Adipocyte (in vitro differentiated cells): ENCODE data around the gene CAMSAP1.

Experiments
- DNase-seq: peaks from one replicate; pipeline ENCODE4 v3.0.0-alpha.2; 2015; ENCODE audit warnings: low read depth
- H3K27me3 ChIP-seq: replicated peaks from 2 replicates; pipeline ENCODE4 v1.7.0; 2013; ENCODE audit warnings: mild to moderate bottlenecking, low read length, moderate library complexity; ENCODE audit not compliant: control insufficient read depth, insufficient read depth
- H3K36me3 ChIP-seq: 2 replicates; pipeline ENCODE4 v1.7.0; 2013; ENCODE audit warnings: low read length, mild to moderate bottlenecking, moderate library complexity; ENCODE audit not compliant: control insufficient read depth, insufficient read depth, severe bottlenecking
- H3K4me1 ChIP-seq: 2 replicates; pipeline ENCODE4 v1.7.0; 2013; ENCODE audit warnings: mild to moderate bottlenecking, low read length, moderate library complexity; ENCODE audit not compliant: control insufficient read depth, insufficient read depth
- H3K4me3 ChIP-seq: 2 replicates; pipeline ENCODE4 v1.7.0; 2013; ENCODE audit warnings: mild to moderate bottlenecking, low read length, moderate library complexity
- H3K9ac ChIP-seq: 2 replicates; pipeline ENCODE4 v1.7.0; 2013; ENCODE audit warnings: mild to moderate bottlenecking, low read length, moderate library complexity
- H3K9me3 ChIP-seq: 2 replicates; pipeline ENCODE4 v1.7.0; 2013; ENCODE audit warnings: mild to moderate bottlenecking, low read length, moderate library complexity; ENCODE audit not compliant: control insufficient read depth

Gene CAMSAP1

GRCh38 chr9:135890190-135891026 lies 16.9 kb downstream of the CAMSAP1 start:
- H3K9me3 ChIP-seq, result no peaks in the 10 kb centered on the region
- DNase-seq, result no peak
- no peaks in the 10 kb centered on the region for H3K27me3 ChIP-seq
- no peak overlapping the region for H3K9ac ChIP-seq
- H3K4me3 ChIP-seq, result no peak overlapping the region
- H3K36me3 ChIP-seq, result no peaks in the 10 kb centered on the region
- H3K4me1 ChIP-seq, result peaks cover 9% of the 10 kb centered on the region

DNA sequence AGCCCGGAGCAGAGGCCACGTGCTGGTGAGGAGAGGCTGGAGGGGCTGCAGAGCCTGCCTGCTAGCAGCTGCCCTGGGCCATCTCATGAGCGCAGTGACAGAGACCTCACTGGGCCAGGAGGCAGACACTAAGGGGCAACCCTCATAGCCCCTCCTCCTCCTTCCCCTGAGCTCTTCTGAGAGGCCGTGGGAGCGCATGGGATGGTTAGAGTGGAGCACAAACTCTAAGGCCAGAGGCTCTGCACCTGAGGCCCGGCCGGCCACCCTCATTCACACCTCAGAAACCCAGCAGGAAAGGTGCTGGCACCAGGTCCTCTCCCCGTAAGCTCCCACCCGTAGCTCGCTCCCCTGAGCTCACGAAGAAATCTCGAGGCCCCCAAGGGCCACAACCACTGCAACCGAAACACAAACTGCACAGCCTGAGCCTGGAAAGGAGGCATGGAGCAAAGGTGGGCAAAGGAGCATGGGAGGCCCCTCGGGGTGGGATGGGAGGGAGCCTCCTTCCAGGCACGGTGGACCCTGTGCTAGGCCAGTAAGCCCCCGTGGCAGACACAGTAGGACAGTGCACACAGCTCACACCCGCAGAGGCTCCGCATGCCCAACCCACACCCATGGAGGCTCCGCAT lies 17.7 kb downstream of the CAMSAP1 start:
- Histone ChIP-seq H3K27me3 (no peaks in the 10 kb centered on the region), H3K4me1 (peaks cover 16% of the 10 kb centered on the region), H3K36me3 (no peaks in the 10 kb centered on the region), H3K9me3 (no peaks in the 10 kb centered on the region), H3K9ac (no peak overlapping the region), H3K4me3 (no peak overlapping the region)
- no peak for DNase-seq

DNA sequence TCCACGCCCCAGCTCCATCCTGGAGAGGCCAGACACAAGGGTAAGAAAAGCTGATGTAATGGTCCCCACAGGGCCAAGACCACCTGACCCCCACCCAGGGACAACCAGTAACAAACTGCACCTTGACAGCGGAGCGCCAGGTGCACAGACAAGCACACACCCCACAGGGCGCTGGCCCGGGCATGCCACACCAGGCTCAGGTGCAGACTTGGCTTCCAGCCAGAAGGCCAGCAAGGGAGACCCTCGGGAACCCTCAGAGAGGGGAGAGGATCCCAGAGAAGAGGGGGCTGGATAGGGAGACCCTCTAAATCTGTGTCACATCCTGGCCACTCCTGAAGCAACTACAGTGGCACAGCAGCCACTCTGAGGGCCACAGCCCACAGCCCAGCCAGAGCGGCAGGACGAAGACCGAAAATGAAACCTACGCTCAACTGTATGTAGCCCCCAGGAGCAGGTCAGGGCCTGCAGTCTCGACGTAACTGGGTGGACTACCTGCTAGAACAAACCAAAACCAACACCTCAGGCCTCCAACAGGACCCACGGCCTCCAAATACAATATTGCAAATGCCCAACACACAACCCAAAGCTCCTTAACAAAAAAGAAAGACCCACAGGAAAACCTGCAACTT lies 18.5 kb downstream of the CAMSAP1 start:
- no peaks in the 10 kb centered on the region for H3K27me3 ChIP-seq
- no peak overlapping the region for H3K9ac ChIP-seq
- DNase-seq, result no peak
- no peaks in the 10 kb centered on the region for H3K9me3 ChIP-seq
- H3K4me3 ChIP-seq, result no peak overlapping the region
- peaks cover 17% of the 10 kb centered on the region for H3K4me1 ChIP-seq
- no peaks in the 10 kb centered on the region for H3K36me3 ChIP-seq

DNA sequence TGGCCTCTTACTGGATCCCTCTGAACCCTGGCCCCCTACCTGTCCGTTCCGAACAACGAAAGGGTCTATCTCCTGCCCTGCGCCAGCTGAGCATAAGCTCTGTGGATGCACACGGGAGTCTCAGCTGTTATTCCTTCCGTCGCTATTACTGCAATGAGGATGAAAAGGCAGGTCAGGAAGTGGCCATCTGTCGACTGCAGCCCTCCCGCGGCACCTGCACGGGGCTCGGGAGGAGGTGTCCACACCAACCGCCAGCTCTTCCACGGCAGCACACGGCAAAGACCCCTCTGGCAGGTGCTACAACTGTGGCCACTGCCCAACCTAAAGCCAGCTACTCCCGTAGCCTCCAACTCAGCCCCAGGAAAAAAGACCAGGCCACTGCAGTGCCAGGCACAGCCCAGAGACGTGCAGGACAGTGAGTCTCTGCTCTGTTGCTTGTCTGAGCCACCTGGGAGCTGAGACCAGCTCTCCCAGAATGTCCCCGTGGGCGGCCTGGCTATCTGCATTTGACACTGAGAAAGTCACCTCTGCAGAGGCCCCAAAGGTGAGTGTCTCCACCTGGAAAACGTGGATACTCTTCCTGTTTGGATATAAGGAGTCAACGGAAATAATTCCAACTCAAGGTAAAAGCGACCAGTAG lies 19.1 kb downstream of the CAMSAP1 start:
- Histone ChIP-seq H3K4me1 (peaks cover 17% of the 10 kb centered on the region), H3K4me3 (no peak overlapping the region), H3K36me3 (no peaks in the 10 kb centered on the region), H3K27me3 (no peaks in the 10 kb centered on the region), H3K9ac (no peak overlapping the region), H3K9me3 (no peaks in the 10 kb centered on the region)
- no peak for DNase-seq

GRCh38 chr9:135887585-135888050 lies 19.7 kb downstream of the CAMSAP1 start:
- no peaks in the 10 kb centered on the region for H3K36me3 ChIP-seq
- no peak for DNase-seq
- peaks cover 17% of the 10 kb centered on the region for H3K4me1 ChIP-seq
- no peaks in the 10 kb centered on the region for H3K9me3 ChIP-seq
- H3K4me3 ChIP-seq, result no peak overlapping the region
- no peak overlapping the region for H3K9ac ChIP-seq
- H3K27me3 ChIP-seq, result no peaks in the 10 kb centered on the region

GRCh38 chr9:135887021-135887507 lies 20.3 kb downstream of the CAMSAP1 start:
- Histone ChIP-seq H3K36me3 (no peaks in the 10 kb centered on the region), H3K4me1 (peaks cover 17% of the 10 kb centered on the region), H3K9ac (no peak overlapping the region), H3K27me3 (no peaks in the 10 kb centered on the region), H3K9me3 (no peaks in the 10 kb centered on the region), H3K4me3 (no peak overlapping the region)
- DNase-seq, result peak; percentile 22

- peaks cover 17% of the 10 kb centered on the region for H3K4me1 ChIP-seq
- no peak overlapping the region for H3K9ac ChIP-seq
- no peaks in the 10 kb centered on the region for H3K27me3 ChIP-seq
- DNase-seq, result peak; percentile 65
- H3K36me3 ChIP-seq, result no peaks in the 10 kb centered on the region
- H3K9me3 ChIP-seq, result no peaks in the 10 kb centered on the region
- H3K4me3 ChIP-seq, result no peak overlapping the region
These were observed 21.0 kb downstream of the CAMSAP1 start for GRCh38 chr9:135886147-135886981.

GRCh38 chr9:135885100-135885853 lies 22.1 kb downstream of the CAMSAP1 start:
- Histone ChIP-seq H3K27me3 (no peaks in the 10 kb centered on the region), H3K4me3 (no peak overlapping the region), H3K9me3 (no peaks in the 10 kb centered on the region), H3K36me3 (no peaks in the 10 kb centered on the region), H3K4me1 (peaks cover 13% of the 10 kb centered on the region), H3K9ac (no peak overlapping the region)
- peak; percentile 29 for DNase-seq

- Histone ChIP-seq H3K4me3 (no peak overlapping the region), H3K36me3 (no peaks in the 10 kb centered on the region), H3K27me3 (no peaks in the 10 kb centered on the region), H3K4me1 (peaks cover 13% of the 10 kb centered on the region), H3K9ac (no peak overlapping the region), H3K9me3 (no peaks in the 10 kb centered on the region)
- peak; percentile 36 for DNase-seq
These were observed 22.9 kb downstream of the CAMSAP1 start for GRCh38 chr9:135884328-135885035.
